Astrocyte (in vitro differentiated cells and primary cell): ENCODE results near the gene ARL6. TPM values are rescaled to one million over a fixed set of nuclear protein-coding genes. Genes with fewer than 3 reads are reported as not detected.

Experiments used
- DNase-seq: peaks from one replicate; pipeline ENCODE4 v3.0.0-alpha.2; 2010; ENCODE audit warnings: low read depth
- FAIRE-seq: peaks from 2 replicates; lab custom pipeline; 2011; peaks lifted over from hg19 to GRCh38; lab: Jason Lieb, UNC
- H2AFZ ChIP-seq: 2 replicates; pipeline ENCODE4 v1.6.0; 2012; ENCODE audit warnings: low read depth, low read length, inconsistent platforms
- H3K27ac ChIP-seq: 2 replicates; pipeline ENCODE4 v1.5.1; 2011; ENCODE audit warnings: low read depth, low read length, inconsistent platforms
- H3K27me3 ChIP-seq: 2 replicates; pipeline ENCODE4 v1.6.0; 2011; ENCODE audit warnings: low read length, inconsistent platforms; ENCODE audit not compliant: insufficient read depth
- H3K36me3 ChIP-seq: 2 replicates; pipeline ENCODE4 v1.5.1; 2011; ENCODE audit warnings: low read length, inconsistent platforms; ENCODE audit not compliant: insufficient read depth
- H3K4me1 ChIP-seq: 2 replicates; pipeline ENCODE4 v1.5.1; 2011; ENCODE audit warnings: low read length, inconsistent platforms; ENCODE audit not compliant: insufficient read depth
- H3K4me2 ChIP-seq: 2 replicates; pipeline ENCODE4 v1.6.0; 2012; ENCODE audit warnings: low read length, inconsistent platforms
- H3K4me3 ChIP-seq: 2 replicates; pipeline ENCODE4 v1.5.1; 2011; ENCODE audit warnings: low read depth, mild to moderate bottlenecking, low read length, inconsistent platforms; ENCODE audit not compliant: insufficient read depth
- H3K79me2 ChIP-seq: 2 replicates; pipeline ENCODE4 v1.6.0; 2012; ENCODE audit warnings: mild to moderate bottlenecking, low read length, inconsistent platforms; ENCODE audit not compliant: insufficient read depth
- H3K9ac ChIP-seq: 2 replicates; pipeline ENCODE4 v1.6.0; 2012; ENCODE audit warnings: mild to moderate bottlenecking, low read length, inconsistent platforms
- H3K9me3 ChIP-seq: 2 replicates; pipeline ENCODE4 v1.5.1; 2012; ENCODE audit warnings: low read depth, mild to moderate bottlenecking, low read length, inconsistent platforms; ENCODE audit not compliant: insufficient read depth
- H4K20me1 ChIP-seq: 2 replicates; pipeline ENCODE4 v1.6.0; 2012; ENCODE audit warnings: low read length, inconsistent platforms; ENCODE audit not compliant: insufficient read depth
- H3K27ac Mint-ChIP-seq: one replicate; pipeline ENCODE4 v1.8.0; 2021; ENCODE audit warnings: mild to moderate bottlenecking, mixed read lengths; ENCODE audit not compliant: unreplicated experiment
- H3K27me3 Mint-ChIP-seq: one replicate; pipeline ENCODE4 v1.8.0; 2021; ENCODE audit warnings: low read depth, mixed read lengths; ENCODE audit not compliant: unreplicated experiment
- H3K36me3 Mint-ChIP-seq: one replicate; pipeline ENCODE4 v1.8.0; 2021; ENCODE audit warnings: low read depth, mixed read lengths; ENCODE audit not compliant: unreplicated experiment
- H3K4me1 Mint-ChIP-seq: one replicate; pipeline ENCODE4 v1.8.0; 2021; ENCODE audit warnings: low read depth, mixed read lengths; ENCODE audit not compliant: unreplicated experiment
- H3K4me3 Mint-ChIP-seq: one replicate; pipeline ENCODE4 v1.8.0; 2021; ENCODE audit warnings: mild to moderate bottlenecking, moderate library complexity, mixed read lengths; ENCODE audit not compliant: unreplicated experiment
- H3K9me3 Mint-ChIP-seq: one replicate; pipeline ENCODE4 v1.8.0; 2021; ENCODE audit warnings: mild to moderate bottlenecking, mixed read lengths; ENCODE audit not compliant: unreplicated experiment
- EZH2 ChIP-seq: IDR thresholded peaks from 2 replicates; pipeline ENCODE4 v1.6.1; 2012; ENCODE audit warnings: mild to moderate bottlenecking, low read length, inconsistent platforms; ENCODE audit not compliant: insufficient read depth
- total RNA-seq: library from RNA; stranded (reverse); gene quantifications from 2 replicates; pipeline ENCODE4 v1.2.1, GENCODE V29; 2021
- TF ChIP-seq, protein P1 (sequence below): IDR thresholded peaks from 2 replicates; pipeline ENCODE4 v1.5.1; 2011; ENCODE audit warnings: low read depth, mild to moderate bottlenecking, inconsistent platforms, low read length, moderate library complexity; ENCODE audit not compliant: insufficient read depth

The ARL6 gene
- total RNA-seq, 1 donor from 2014 or later, result 7.1 TPM

DNA sequence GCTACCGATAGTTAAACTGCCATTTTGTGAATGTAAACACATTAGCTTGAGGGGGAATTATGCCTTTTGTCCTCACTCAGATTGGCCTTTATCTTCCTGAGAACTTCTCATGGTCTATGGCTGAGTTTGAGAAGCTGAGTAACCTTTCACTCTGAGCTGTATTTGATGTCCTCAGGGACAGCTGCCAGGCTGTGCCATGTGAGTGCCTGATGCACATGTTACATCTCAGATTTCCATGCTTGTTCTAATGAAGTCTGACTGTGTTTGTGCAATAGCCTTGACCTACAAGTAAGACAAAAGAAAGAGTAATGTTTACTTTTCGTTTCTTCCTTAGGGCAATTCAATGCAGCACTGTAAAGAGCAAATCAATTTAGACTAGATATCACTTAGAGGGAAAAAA lies 44.1 kb upstream of the ARL6 start:
- no peak for TF ChIP-seq EZH2
- TF ChIP-seq, protein P1, sequence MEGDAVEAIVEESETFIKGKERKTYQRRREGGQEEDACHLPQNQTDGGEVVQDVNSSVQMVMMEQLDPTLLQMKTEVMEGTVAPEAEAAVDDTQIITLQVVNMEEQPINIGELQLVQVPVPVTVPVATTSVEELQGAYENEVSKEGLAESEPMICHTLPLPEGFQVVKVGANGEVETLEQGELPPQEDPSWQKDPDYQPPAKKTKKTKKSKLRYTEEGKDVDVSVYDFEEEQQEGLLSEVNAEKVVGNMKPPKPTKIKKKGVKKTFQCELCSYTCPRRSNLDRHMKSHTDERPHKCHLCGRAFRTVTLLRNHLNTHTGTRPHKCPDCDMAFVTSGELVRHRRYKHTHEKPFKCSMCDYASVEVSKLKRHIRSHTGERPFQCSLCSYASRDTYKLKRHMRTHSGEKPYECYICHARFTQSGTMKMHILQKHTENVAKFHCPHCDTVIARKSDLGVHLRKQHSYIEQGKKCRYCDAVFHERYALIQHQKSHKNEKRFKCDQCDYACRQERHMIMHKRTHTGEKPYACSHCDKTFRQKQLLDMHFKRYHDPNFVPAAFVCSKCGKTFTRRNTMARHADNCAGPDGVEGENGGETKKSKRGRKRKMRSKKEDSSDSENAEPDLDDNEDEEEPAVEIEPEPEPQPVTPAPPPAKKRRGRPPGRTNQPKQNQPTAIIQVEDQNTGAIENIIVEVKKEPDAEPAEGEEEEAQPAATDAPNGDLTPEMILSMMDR, result no peak
- Histone ChIP-seq H2AFZ (no peak overlapping the region), H3K27me3 (no peaks in the 10 kb centered on the region), H3K9me3 (no peaks in the 10 kb centered on the region), H3K9ac (no peak overlapping the region), H3K79me2 (no peaks in the 10 kb centered on the region), H3K4me1 (no peaks in the 10 kb centered on the region), H4K20me1 (no peaks in the 10 kb centered on the region), H3K4me3 (no peak overlapping the region), H3K27ac (no peak overlapping the region), H3K36me3 (no peaks in the 10 kb centered on the region), H3K4me2 (no peak overlapping the region)
- DNase-seq (no peak), FAIRE-seq (no peak)
- Mint-ChIP-seq H3K9me3 (no peaks in the 10 kb centered on the region), H3K4me1 (no peaks in the 10 kb centered on the region), H3K27me3 (no peaks in the 10 kb centered on the region), H3K27ac (no peak overlapping the region), H3K36me3 (no peaks in the 10 kb centered on the region), H3K4me3 (no peak overlapping the region)

DNA sequence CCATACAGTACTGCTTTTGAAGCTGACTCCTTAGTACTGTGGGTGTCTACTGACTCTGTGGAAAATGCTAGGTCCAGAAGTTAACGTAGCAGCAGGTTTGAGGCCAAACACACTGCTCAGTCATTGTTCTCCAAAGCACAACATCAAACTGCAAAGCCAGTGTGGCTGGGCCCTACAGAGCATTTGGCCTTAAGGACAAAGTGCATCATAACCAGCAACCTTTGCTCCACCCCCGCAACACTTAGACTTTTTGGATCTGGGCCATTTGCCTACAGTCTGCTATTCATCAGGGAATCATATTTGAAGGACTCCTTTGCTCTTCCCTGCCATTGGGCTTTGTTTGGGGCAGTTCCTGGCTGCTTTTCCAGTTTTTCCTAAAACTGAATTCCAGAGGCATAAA lies 43.1 kb upstream of the ARL6 start:
- Histone ChIP-seq H3K9ac (no peak overlapping the region), H4K20me1 (no peaks in the 10 kb centered on the region), H3K27me3 (no peaks in the 10 kb centered on the region), H3K4me1 (no peaks in the 10 kb centered on the region), H3K27ac (no peak overlapping the region), H3K4me3 (no peak overlapping the region), H3K79me2 (no peaks in the 10 kb centered on the region), H3K36me3 (no peaks in the 10 kb centered on the region), H3K9me3 (no peaks in the 10 kb centered on the region), H3K4me2 (no peak overlapping the region), H2AFZ (no peak overlapping the region)
- FAIRE-seq, result no peak
- H3K4me3 Mint-ChIP-seq, result no peak overlapping the region
- no peaks in the 10 kb centered on the region for H3K36me3 Mint-ChIP-seq
- no peaks in the 10 kb centered on the region for H3K9me3 Mint-ChIP-seq
- TF ChIP-seq EZH2, result no peak
- TF ChIP-seq, protein P1, result no peak
- no peaks in the 10 kb centered on the region for H3K27me3 Mint-ChIP-seq
- no peak for DNase-seq
- H3K27ac Mint-ChIP-seq, result no peak overlapping the region
- H3K4me1 Mint-ChIP-seq, result no peaks in the 10 kb centered on the region

DNA sequence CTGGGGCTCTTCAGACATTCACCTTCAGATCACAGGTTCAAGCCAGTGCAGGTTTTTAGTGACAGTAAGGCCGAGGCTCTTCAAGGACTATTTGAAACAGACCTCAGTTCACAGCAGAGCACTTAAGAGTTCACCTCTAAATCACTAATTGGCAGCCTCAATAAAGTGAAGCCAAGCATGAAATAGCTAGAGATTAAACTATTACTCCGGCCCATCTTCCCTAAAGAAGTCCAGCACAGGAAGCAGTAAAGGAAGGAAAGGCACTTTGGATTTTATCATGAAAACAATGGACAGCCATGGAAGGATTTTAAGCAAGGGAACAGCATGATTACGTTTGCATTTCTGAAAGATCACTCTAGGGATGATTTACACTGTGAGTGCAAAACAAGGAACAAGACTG lies 27.6 kb upstream of the ARL6 start:
- H3K27me3 Mint-ChIP-seq, result no peaks in the 10 kb centered on the region
- no peaks in the 10 kb centered on the region for H4K20me1 ChIP-seq
- peaks cover 2% of the 10 kb centered on the region for H3K27me3 ChIP-seq
- H3K9ac ChIP-seq, result no peak overlapping the region
- H3K4me2 ChIP-seq, result no peak overlapping the region
- TF ChIP-seq, protein P1, result no peak
- TF ChIP-seq EZH2, result no peak
- H3K27ac ChIP-seq, result no peak overlapping the region
- H3K4me1 ChIP-seq, result no peaks in the 10 kb centered on the region
- H3K79me2 ChIP-seq, result no peaks in the 10 kb centered on the region
- no peaks in the 10 kb centered on the region for H3K9me3 ChIP-seq
- no peak for DNase-seq
- no peak overlapping the region for H2AFZ ChIP-seq
- no peak for FAIRE-seq
- H3K4me3 ChIP-seq, result no peak overlapping the region
- no peak overlapping the region for H3K4me3 Mint-ChIP-seq
- no peaks in the 10 kb centered on the region for H3K36me3 Mint-ChIP-seq
- no peak overlapping the region for H3K27ac Mint-ChIP-seq
- no peaks in the 10 kb centered on the region for H3K36me3 ChIP-seq
- no peaks in the 10 kb centered on the region for H3K4me1 Mint-ChIP-seq
- no peaks in the 10 kb centered on the region for H3K9me3 Mint-ChIP-seq
